IPS-20b (cell line): ENCODE data around the gene SPATA33.
"Not testable (repeated sequence)": the region's sequence is repeated elsewhere in the genome, so short reads cannot be mapped to it uniquely, and the experiment has no call there.

Experiments used
- H3K27ac ChIP-seq: one replicate; pipeline ENCODE4 v1.5.1; 2013; ENCODE audit warnings: low read length
- H3K27me3 ChIP-seq: 2 replicates; pipeline ENCODE4 v1.6.1; 2013; ENCODE audit warnings: mild to moderate bottlenecking, low read length, inconsistent platforms; ENCODE audit not compliant: insufficient read depth
- H3K36me3 ChIP-seq: 2 replicates; pipeline ENCODE4 v1.6.1; 2013; ENCODE audit warnings: low read depth, mild to moderate bottlenecking, inconsistent platforms, low read length, moderate library complexity; ENCODE audit not compliant: insufficient read depth
- H3K4me1 ChIP-seq: 2 replicates; pipeline ENCODE4 v1.6.1; 2013; ENCODE audit warnings: mild to moderate bottlenecking, control low read depth, inconsistent platforms, low read length, moderate library complexity; ENCODE audit not compliant: insufficient read depth
- H3K4me3 ChIP-seq: 2 replicates; pipeline ENCODE4 v1.5.1; 2013; ENCODE audit warnings: mild to moderate bottlenecking, low read length, inconsistent platforms
- H3K9ac ChIP-seq: 2 replicates; pipeline ENCODE4 v1.6.1; 2013; ENCODE audit warnings: low read depth, mild to moderate bottlenecking, inconsistent platforms, low read length, moderate library complexity
- H3K9me3 ChIP-seq: 2 replicates; pipeline ENCODE4 v1.6.1; 2013; ENCODE audit warnings: mild to moderate bottlenecking, low read depth, low read length, inconsistent platforms; ENCODE audit not compliant: insufficient read depth

The SPATA33 gene

DNA sequence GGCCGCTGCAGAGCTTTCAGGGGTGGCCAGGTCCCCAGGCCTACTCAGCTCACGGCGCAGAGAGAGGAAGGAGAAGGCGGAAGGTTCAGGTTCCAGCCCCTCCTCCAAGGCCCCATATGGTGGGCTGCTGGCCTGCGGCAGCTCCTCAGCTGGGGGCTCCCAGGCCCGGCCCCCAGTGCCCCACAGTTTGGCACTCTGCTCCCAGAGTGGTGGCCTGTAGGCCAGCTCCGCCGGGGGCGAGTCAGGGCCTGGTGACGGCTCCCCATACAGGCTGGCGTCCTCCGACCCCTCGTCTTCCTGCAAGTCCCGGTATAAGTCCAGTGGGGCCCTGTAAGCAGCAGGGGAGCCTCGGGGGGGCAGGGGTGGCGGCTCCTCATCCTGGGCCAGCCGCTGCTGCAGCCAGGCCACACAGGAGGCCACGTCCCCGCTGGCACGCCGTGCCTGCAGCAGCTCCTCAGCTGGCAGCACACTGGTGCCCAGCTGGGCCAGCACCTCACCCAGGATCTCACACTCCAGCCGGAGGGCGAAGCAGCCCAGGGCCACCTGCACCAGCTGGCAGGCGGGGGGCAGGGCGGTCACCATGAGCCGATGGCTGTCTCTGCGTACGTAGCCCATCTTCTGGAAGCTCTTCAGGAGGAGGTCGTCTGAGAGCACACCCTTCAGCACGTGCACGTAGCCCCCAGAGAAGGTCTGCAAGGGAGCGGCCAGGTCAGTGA lies 40.1 kb downstream of the SPATA33 start:
- no peaks in the 10 kb centered on the region for H3K9me3 ChIP-seq
- no peak overlapping the region for H3K4me3 ChIP-seq
- peaks cover 6% of the 10 kb centered on the region; the same call in 1 of the 2 replicates for H3K27me3 ChIP-seq
- H3K36me3 ChIP-seq = peaks cover 26% of the 10 kb centered on the region
- H3K4me1 ChIP-seq = peaks cover 7% of the 10 kb centered on the region; the same call in 1 of the 2 replicates
- H3K27ac ChIP-seq = no peak overlapping the region
- no peak overlapping the region for H3K9ac ChIP-seq

DNA sequence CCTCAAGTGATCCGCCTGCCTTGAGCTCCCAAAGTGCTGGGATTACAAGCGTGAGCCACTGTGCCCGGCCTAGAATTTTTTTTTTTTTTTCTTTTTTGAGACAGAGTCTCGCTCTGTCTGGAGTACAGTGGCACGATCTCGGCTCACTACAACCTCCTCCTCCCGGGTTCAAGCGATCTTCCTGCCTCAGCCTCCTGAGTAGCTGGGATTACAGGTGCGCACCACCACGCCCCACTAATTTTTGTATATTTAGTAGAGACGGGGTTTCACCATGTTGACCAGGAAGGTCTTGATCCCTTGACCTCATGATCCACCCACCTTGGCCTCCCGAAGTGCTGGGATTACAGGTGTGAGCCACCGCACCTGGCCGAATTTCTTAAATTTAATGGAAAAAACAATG lies 41.1 kb downstream of the SPATA33 start:
- H3K27ac ChIP-seq, H3K9me3 ChIP-seq, H3K4me3 ChIP-seq, H3K9ac ChIP-seq, H3K4me1 ChIP-seq: not testable (repeated sequence)
- peaks cover 15% of the 10 kb centered on the region for H3K27me3 ChIP-seq
- peaks cover 17% of the 10 kb centered on the region for H3K36me3 ChIP-seq

DNA sequence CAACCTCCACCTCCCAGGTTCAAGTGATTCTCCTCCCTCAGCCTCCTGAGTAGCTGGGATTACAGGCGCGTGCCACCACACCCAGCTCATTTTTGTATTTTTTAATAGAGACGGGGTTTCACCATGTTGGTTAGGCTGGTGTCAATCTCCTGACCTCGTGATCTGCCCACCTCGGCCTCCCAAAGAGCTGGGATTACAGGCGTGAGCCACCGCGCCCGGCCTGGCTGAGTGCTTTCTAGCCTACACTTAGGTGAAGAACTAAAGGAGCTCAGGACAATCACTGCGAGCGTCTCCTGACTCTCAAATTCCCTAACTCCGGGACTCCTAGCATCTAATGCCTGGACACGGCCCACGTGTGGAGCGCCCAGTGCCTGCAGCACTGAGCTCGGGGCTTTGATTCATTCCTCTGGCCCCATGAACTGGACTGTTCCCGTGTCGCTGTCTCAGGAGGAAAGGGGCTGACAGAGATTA lies 42.0 kb downstream of the SPATA33 start:
- peak overlapping the region; percentile 39 for H3K27ac ChIP-seq
- not testable (repeated sequence) for H3K4me1 ChIP-seq, H3K9me3 ChIP-seq
- peak overlapping the region; percentile 55; the same call in 1 of the 2 replicates for H3K9ac ChIP-seq
- peaks cover 13% of the 10 kb centered on the region for H3K36me3 ChIP-seq
- peak overlapping the region; percentile 57; the same call in 1 of the 2 replicates for H3K4me3 ChIP-seq
- H3K27me3 ChIP-seq = peaks cover 25% of the 10 kb centered on the region

DNA sequence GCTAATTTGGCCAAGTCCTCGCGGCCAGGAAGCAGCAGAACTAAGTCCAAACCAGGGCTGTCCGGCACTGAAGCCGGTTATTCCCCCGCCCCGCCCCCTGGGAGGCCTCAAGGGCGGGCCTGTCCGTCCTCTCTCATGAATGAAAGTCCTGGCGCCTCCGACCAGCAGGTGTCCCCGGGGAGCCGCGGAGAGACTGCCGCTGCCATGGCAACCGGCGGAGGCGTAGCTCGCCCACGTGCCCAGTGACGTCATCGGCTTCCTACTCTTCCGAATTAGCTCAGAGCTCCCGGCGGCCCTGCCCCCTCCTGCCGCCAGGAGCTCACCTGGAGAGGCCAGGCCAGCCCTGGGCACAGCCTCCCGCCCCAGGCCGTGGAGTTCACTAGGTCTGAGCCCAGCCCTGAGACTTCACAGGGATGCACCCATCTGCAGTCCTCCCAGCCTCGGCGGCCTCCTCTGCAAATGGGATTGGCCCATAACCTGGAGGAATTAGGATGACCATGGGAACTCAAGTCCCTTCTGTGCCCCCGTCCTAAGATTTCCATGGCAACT lies 42.5 kb downstream of the SPATA33 start:
- peaks cover 7% of the 10 kb centered on the region; the same call in 1 of the 2 replicates for H3K4me1 ChIP-seq
- peaks cover 29% of the 10 kb centered on the region for H3K27me3 ChIP-seq
- peak overlapping the region; percentile 80; the same call in 1 of the 2 replicates for H3K9ac ChIP-seq
- H3K27ac ChIP-seq = peak overlapping the region; percentile 39
- H3K36me3 ChIP-seq = peaks cover 13% of the 10 kb centered on the region
- H3K4me3 ChIP-seq = peak overlapping the region; percentile 77
- H3K9me3 ChIP-seq = no peaks in the 10 kb centered on the region

DNA sequence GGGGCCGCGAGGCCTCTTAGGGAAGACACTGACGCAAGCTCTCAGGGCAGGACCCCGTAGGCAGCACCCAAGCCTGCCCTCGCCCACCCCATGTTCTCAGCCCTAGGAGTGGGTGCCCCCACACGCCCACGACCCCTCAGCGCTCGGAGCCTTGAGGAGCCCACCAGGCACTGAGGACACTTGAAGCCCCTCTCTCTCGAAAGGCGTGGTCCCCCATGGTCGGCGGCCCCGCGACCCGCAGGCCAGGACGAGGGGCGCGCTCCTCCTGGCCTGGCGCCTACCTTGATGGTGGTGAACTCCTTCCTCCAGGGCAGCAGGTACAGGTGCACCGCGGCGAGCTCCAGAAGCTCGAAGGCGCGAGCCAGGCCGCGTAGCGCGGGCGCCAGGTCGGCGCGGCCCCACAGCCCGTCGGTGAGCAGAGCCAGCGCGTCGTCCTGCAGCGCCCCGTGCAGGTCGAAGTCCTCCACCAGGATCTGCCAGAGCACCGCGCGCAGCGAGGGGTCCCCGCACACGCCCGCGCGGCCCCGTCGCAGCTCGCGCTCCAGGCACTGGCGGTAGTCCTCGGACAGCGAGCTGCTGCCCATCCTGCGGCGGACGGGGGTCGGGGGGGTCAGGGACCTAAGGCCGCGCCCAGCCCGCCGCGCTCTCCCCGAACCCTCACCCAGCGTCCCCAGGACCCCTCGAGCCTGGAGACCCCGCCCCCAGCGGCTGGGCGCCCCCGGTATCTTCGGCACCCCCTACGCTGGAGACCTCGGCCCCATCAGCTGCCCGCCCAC lies 43.2 kb downstream of the SPATA33 start:
- peak overlapping the region; percentile 80; the same call in 1 of the 2 replicates for H3K9ac ChIP-seq
- H3K9me3 ChIP-seq = no peaks in the 10 kb centered on the region
- H3K4me3 ChIP-seq = peak overlapping the region; percentile 77
- H3K4me1 ChIP-seq = peaks cover 7% of the 10 kb centered on the region; the same call in 1 of the 2 replicates
- H3K27me3 ChIP-seq = peaks cover 31% of the 10 kb centered on the region
- H3K36me3 ChIP-seq = peaks cover 12% of the 10 kb centered on the region; the same call in 1 of the 2 replicates
- H3K27ac ChIP-seq = no peak overlapping the region

DNA sequence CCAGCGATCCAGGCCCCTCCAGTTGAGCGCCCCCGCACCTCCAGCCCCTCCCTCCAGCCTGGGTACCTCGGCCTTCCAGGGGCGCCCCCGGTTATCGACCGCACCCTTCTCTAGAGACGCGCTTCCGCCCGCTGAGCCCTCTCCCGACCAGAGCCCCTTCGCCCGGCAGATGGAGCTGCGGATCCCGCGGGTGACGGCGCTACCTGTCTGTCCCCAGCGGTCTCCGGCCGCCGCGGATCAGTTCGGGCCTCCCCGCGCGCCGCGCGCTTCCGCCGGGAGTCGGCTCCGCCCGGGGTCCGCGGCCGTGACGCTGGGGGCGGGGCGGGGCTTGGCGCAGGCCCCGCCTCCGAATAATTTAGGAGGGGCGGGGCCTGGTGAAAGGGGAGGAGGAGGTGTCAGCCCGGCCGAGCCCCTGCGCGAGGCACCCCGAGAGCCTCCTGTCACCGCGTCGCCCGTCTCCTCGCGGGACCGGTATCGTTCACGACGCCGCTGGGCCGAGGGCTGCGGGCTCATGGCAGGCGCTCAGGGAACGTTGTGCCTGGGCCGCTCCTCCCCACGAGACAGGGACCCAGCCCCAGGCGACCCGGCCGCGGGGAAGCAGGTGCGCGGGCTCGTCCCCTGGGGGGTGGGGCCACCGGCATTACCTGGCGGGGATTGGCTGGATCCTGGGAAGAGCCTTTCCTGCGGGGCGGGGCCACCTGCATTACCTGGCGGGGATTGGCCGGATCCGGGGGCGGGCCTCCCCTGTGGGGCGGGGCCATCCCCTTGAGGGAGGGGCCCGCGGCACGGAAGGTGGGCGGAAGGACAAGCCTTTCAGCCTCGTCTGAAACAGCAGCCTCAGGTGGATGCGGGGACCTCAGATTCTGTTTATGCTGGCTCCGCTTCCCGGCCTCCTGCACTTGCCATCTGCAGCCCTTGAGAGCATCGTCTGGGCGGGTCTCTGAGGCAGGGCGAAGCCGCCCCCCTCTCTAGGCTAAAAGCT lies 44.1 kb downstream of the SPATA33 start, which contains the start of gene SPATA2L:
Gene SPATA2L, minus strand, starts transcription at position 281 of the 982 bp plus-strand sequence. CDS start 473 bp downstream, outside the sequence.
- peak within 1 kb of the TSS; percentile 80; the same call in 1 of the 2 replicates for H3K9ac ChIP-seq
- H3K27me3 ChIP-seq = peaks cover 34% of the 10 kb centered on the region
- no peak within 1 kb of the TSS for H3K27ac ChIP-seq
- H3K4me3 ChIP-seq = peak within 1 kb of the TSS; percentile 77
- H3K4me1 ChIP-seq = peaks cover 7% of the 10 kb centered on the region
- H3K36me3 ChIP-seq = 0 out of 2 replicates have a peak, but pooled peaks cover 7% of the 10 kb centered on the region
- no peaks in the 10 kb centered on the region for H3K9me3 ChIP-seq

DNA sequence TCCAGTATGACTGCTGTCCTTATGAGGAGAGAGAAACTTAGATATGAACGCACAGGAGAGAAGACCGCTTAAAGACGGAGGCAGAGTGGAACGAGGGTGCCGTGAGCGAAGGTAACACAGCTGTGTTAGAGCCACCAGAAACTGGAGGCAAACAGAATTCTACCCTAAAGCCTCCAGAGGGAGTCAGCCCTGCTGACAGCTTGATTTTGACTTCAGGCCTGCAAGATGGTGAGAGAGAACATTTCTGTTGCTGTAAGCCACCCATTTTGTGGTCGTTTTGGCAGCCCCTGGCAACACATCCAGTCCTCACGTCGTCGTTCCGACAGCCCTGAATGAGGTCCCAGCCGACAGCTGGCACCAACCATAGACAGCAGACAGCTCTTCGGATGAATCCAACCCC lies 46.6 kb downstream of the SPATA33 start:
- H3K9me3 ChIP-seq = no peaks in the 10 kb centered on the region
- no peaks in the 10 kb centered on the region for H3K36me3 ChIP-seq
- no peak overlapping the region for H3K4me3 ChIP-seq
- H3K27me3 ChIP-seq = peaks cover 39% of the 10 kb centered on the region
- H3K9ac ChIP-seq = no peak overlapping the region
- no peak overlapping the region for H3K27ac ChIP-seq
- peaks cover 9% of the 10 kb centered on the region for H3K4me1 ChIP-seq

DNA sequence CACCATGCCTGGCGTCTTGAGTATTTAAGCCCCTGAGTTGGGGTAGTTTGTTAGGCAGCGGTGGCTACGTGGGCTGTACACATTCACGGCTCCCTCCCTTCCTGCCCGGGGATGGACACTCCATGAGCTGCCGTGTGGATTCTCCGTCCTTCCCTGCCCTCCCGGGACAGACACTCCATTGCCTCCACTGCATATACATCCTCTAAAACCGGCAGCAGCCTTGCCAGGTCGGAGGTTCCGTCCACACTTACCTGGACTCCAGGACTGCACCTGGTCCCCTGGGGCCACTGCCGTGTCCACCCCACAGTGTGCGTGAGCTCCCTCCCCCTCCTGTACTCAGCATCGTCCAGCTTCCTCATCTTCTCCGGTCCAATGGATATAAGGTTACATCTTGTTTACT lies 47.4 kb downstream of the SPATA33 start:
- Histone ChIP-seq H3K4me3 (no peak overlapping the region), H3K4me1 (peaks cover 10% of the 10 kb centered on the region), H3K27me3 (peaks cover 39% of the 10 kb centered on the region), H3K36me3 (no peaks in the 10 kb centered on the region), H3K27ac (no peak overlapping the region), H3K9me3 (no peaks in the 10 kb centered on the region), H3K9ac (no peak overlapping the region)

DNA sequence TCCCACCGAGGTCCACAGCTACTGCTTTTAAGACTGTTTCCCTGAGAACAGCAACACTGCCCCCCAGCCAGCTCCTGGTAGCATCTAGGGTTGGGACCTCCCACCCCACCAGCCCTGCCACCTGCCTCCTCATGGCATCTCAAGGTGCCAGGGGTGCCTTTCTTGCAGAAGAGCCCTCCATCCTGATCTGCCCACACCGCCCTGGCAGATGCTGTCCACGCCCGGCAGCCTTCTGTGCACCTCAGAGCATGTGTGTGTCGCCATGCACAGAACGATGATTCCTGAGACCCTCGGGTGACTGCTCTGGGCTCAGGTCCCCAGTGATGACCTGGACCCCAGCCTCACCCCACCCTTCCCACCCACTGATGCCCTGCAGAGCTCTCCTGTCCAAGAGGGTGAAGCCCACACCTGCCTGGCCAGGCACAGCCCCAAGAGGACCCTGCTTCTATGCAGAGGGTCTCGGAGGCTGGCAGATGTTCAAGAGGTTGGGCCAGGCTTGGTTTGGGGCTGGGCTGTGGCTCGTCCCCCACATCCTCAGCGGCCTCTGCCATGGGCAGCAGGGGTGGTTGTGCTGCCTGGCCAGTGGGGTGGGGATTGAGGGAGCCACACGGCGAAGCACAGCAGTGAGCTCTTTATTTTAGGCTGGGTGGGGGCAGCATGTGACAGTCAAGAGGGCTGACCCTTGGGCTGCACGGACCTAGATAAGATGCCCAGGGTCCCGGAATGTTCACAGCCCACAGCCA lies 49.1 kb downstream of the SPATA33 start:
- Histone ChIP-seq H3K27me3 (peaks cover 35% of the 10 kb centered on the region), H3K9ac (no peak overlapping the region; the same call in 1 of the 2 replicates), H3K4me1 (peaks cover 10% of the 10 kb centered on the region), H3K9me3 (no peaks in the 10 kb centered on the region), H3K36me3 (no peaks in the 10 kb centered on the region), H3K27ac (no peak overlapping the region), H3K4me3 (peak overlapping the region; percentile 38; the same call in 1 of the 2 replicates)

DNA sequence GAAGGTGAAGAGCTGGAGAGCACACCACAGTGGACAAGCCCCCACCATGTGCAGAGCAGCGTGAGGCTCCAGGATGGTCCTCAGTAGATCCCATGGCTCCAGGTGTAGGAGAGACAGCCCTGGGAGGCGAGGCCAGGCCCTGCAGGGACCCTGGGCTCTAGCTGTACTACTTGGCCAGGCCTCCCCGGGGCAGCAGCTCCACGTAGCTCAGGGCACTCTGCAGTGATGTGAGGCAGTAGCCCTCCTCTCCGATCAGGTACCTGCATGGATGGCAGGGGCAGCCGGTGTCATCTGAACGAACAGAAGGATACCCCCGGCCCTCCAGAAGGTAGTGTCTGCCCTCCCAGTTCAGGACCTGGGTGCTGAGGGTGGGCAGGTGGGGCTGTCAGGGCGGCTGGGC lies 50.1 kb downstream of the SPATA33 start:
- H3K9ac ChIP-seq = no peak overlapping the region
- H3K4me3 ChIP-seq = no peak overlapping the region

More for the DNA sequence above, 50.1 kb downstream of the SPATA33 start:
- Histone ChIP-seq H3K36me3 (no peaks in the 10 kb centered on the region), H3K27me3 (peaks cover 34% of the 10 kb centered on the region), H3K27ac (no peak overlapping the region), H3K9me3 (no peaks in the 10 kb centered on the region), H3K4me1 (peaks cover 7% of the 10 kb centered on the region)
